NCI-H1436 treated with DMSO at 0.1 percent for 48 hours (cell line): ENCODE results near the gene CCND1.
"Not testable (repeated sequence)": the region's sequence is repeated elsewhere in the genome, so short reads cannot be mapped to it uniquely, and the experiment has no call there.

Experiments used
- DNase-seq: peaks from one replicate; lab custom pipeline; 2025; lab: John Stamatoyannopoulos, UW

CCND1 gene

DNA sequence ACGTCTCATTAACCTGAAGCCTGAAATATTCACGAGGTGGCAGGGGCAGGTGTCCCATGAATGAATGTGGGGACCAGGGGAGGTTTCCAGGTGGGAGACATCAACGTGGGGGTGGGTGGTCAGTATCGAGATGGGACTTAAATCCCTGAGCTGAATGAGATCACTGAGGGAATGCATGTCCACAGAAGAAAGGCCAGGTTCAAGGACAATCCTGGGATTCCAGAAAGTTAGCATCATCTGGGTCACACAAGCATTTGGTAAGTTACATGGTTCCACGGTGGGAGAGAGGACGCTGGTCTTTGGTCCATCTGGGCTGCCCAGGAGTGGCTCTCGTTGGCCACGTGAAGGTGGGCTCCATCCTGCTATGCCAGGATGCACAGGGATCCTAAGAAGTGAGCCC, 22.7 kb upstream of the CCND1 start:
- DNase-seq: no peak

GRCh38 chr11:69620683-69621290, 20.2 kb upstream of the CCND1 start:
- no peak for DNase-seq

DNA sequence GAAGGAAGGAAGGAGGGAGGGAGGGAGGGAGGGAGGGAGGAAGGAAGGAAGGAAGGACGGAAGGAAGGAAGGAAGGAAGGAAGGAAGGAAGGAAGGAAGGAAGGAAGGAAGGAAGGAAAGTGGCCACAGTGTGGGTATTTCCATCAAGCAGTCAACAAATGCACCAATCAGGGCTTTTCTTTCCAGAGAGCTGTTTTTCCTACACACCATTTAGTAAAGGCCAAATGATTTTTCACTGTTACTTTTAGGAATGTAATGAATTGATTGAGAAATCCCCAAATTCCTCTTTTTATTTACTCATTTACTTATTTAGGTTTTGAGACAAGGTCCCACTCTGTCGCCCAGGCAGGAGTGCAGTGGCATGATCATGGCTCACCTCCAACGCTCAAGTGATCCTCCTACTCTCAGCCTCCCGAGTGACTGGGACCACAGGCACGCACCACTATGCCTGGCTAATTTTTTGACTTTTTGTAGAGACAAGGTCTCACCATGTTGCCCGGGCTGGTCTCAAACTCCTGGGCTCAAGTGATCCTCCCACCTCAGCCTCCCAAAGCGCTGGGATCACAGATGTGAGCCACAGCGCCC, 18.8 kb upstream of the CCND1 start:
- not testable (repeated sequence) for DNase-seq

- no peak for DNase-seq
These were observed 16.7 kb upstream of the CCND1 start for GRCh38 chr11:69624293-69624692.

- DNase-seq: no peak
These were observed 15.5 kb upstream of the CCND1 start for GRCh38 chr11:69625476-69625875.

DNA sequence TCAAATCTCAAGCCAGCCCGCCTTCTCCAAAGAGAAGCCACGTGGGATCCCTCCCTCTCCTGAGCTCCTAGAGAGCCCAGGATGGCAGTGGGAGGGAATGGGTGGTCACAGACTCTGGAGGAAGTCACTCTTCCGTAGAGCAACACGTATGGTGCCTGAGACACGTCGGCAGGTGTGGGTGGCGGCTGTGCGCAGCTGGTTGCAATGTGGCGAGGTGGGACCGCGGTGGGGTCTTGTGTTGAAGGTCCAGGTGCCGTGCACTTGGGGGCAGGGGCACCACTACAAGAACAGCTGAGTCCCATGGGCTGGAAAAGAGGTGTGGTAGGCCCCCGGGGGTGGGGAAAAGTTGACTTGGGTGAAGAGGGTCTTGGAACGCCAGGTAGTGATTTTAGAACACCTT, 13.4 kb upstream of the CCND1 start:
- no peak for DNase-seq

GRCh38 chr11:69630017-69630416, 10.9 kb upstream of the CCND1 start:
- DNase-seq: no peak

- no peak for DNase-seq
These were observed 10.5 kb upstream of the CCND1 start for GRCh38 chr11:69630424-69630823.

DNA sequence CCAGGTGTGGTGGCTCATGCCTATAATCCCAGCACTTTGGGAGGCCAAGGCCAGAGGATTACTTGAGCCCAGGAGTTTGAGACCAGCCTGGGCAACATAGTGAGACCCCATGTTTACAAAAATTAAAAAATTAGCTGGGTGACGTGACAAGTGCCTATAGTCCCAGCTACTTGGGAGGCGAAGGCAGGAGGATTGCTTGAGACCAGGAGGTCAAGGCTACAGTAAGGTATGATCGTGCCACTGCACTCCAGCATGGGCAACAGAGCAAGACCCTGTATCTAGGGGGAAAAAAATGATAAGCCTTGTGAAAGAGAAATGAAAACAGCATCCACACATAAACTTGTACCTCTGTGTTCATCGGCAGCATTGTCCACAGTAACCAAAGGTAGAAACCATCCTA, 8.1 kb upstream of the CCND1 start:
- no peak for DNase-seq

- no peak for DNase-seq
These were observed 6.9 kb upstream of the CCND1 start for GRCh38 chr11:69634069-69634468.

- no peak for DNase-seq
These were observed 6.4 kb upstream of the CCND1 start for GRCh38 chr11:69634590-69634989.

DNA sequence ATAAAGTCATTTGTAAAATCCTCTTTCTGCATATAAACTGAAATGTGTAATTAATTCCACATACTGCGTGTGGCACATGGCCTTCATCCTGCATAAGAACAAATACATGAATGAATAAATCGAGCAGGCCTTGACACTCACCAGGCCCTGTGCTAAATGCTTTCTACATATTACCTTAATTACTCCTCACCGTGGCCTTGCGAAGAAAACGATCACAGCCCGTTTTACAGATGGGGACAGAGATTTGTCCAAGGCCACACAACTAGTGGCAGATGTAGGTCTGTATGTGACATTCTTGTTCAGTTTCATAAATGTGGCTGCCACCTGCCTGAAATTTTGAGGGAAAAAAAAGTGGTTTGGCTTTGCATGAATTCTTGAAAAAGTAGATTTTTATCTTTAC, 5.8 kb upstream of the CCND1 start:
- no peak for DNase-seq

DNA sequence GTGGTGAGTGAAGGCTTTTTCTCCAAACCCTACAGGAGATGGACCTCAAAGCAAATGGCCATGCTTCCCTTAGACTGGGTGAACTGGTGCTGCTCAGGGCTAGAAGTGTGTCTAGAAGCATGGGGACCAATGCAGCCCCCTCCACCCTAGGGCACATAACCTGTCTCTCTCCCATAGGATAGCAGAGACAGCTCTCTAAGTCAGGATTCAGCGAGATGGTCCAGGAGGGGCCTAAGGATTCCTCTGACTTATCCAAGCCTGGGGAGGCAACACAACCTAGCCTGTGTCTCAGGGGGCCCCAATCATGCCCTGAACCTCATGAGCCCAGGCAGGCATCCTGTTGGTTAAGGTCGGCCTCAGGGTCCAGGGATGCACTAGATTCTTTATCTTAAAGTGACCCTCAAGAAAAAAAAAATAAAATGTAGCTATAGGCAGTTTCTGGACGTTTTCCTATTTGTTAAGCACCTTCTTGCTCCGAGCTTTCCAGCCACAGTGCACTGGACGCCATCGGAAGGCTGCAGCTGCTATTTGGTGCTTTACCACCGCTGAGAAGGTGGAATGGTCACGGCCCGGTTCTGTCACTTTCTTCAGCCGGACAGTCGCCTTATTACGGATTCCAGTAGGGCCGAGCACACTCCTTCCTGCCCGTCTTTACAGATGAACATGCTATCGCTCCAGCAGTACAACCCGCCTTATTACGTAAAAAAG, 5.0 kb upstream of the CCND1 start:
- DNase-seq: no peak

DNA sequence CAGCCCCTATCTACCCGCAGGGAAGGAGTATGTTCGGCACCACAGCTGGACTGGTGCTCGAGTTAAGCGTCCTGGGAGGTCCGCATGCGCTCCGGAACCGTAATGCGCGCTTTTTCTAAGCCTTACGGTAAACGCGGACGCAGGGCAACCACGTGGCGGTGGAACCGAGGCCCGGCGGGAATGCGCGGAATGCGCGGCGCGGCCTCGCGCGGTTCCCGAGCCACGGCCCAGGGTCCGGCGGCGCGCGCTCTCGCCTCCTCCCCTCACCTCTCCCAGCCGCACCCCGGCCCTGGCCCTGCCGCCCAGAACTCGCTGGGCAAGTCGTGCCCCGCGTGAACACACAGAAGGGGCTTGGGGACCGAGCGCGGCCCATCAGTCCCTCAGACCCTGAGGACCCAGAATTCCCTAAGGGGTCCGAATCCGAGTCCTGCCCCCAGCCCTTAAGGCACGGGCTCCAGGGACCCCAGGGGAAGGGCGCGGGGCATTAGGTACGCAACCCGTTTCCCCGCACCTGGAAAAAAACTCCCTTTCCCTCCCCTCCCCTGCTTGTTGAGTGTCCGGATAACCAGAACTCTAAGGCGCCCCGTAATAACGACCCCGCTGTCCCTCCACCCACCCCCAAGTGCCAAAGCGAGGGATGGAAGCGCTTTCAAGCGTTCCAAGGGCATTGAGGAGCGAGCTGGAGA, 4.3 kb upstream of the CCND1 start:
- DNase-seq: no peak

DNA sequence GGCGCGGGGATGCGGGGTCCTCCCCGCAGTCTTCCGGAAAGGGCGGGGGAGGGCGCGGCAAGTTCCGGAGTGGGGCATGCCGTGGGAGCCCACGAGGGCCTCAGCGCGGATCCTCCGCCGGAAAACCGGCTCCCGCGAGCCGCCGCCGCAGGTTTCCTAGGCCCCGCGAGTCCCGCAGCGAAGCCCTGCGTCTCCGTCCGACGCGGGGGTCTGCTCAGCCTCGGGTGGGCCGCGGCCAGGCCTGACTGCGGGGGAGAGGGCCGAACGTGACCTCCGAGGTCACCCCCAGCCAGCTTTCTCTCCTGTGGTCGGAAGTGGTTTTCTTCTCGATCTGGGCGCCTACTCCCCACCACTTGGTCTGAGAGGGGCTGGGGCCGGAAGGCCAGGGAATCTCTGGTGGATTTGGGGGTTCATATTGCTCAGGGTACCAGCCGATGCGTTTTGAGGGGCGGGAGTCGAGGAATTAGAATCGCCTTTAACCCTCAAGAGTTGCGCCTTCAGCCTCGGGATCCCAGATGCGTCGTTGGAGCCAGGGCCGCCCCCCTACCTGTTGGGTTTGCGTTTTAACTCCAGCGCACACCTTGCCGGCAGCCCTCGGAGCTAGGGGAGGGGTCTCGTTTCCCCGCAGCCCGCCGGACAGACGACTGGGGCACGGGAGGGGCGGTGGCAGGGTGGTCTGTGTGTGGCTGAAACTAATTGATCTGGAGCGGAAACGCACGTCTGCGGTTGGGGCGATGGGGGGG, 3.6 kb upstream of the CCND1 start:
- no peak for DNase-seq

- DNase-seq: no peak
These were observed 2.8 kb upstream of the CCND1 start for GRCh38 chr11:69637941-69638871.

DNA sequence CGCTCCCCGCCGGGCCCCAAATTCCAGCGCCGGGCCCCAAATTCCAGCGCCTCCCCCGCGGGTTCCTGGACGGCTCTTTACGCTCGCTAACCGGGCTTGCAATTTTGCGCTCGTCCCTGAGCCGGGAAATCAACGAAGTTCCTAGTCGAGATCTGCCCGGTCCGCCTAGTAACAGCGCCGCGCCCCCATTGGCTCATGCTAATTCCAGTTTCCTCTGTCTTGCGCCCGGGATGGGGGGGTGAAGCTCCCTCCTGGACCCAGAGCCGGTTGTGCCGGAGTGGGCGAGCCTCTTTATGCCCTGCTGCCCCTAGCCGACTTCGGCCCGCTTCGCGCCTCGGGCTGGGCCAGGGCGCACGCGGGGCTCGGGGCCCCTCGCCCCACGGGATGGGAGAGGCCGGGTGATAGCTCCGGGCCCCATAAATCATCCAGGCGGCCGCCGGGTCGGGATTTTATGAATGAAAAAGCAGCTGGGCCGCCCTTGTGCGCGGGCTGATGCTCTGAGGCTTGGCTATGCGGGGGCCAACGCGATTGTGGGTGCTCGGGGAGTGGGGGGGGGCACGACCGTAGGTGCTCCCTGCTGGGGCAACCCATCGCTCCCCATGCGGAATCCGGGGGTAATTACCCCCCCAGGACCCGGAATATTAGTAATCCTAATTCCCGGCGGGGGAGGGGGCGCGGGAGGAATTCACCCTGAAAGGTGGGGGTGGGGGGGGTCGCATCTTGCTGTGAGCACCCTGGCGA, 1.8 kb upstream of the CCND1 start:
- no peak for DNase-seq

- no peak for DNase-seq
These were observed 1.1 kb upstream of the CCND1 start for GRCh38 chr11:69639831-69640230.

GRCh38 chr11:69640260-69640994, 529 bp upstream of the CCND1 start:
- no peak for DNase-seq
